Prostate gland (tissue), 2 donors: Measurements from ENCODE around the gene CORO2B.

Experiments
- CTCF ChIP-seq, 4 experiments: fragments of 200-600 bp in 2 of 4; fragments of 450-650 bp in 2 of 4; sonication (generic) in 2 of 4; IDR thresholded peaks; 1 replicate in 3 of 4; 2 replicates in 1 of 4; pipeline ENCODE4 v1.5.1; 2016 to 2019; ENCODE audit warnings: antibody characterized with exemption in 4 of 4, mild to moderate bottlenecking in 2 of 4, moderate library complexity in 2 of 4
- POLR2A ChIP-seq: fragments of 450-650 bp; IDR thresholded peaks from one replicate; pipeline ENCODE4 v1.6.1; 2016; ENCODE audit warnings: antibody characterized with exemption, mild to moderate bottlenecking
- POLR2AphosphoS5 ChIP-seq: sonication (generic); formaldehyde crosslinking; IDR thresholded peaks from one replicate; pipeline ENCODE4 v1.6.1; 2017; ENCODE audit warnings: antibody characterized with exemption

GRCh38 chr15:68770216-68770615 lies 191.4 kb downstream of the CORO2B start:
- TF ChIP-seq POLR2A (no peak), CTCF (IDR thresholded peaks at IDR 0.05) (no peak), POLR2AphosphoS5 (no peak)
